ENCODE data around the gene FYB1. TPM values are rescaled to one million over a fixed set of nuclear protein-coding genes. Genes with fewer than 3 reads are reported as not detected.

The FYB1 gene
- total RNA-seq, 2 donors from 2014 or later, result not detected

DNA sequence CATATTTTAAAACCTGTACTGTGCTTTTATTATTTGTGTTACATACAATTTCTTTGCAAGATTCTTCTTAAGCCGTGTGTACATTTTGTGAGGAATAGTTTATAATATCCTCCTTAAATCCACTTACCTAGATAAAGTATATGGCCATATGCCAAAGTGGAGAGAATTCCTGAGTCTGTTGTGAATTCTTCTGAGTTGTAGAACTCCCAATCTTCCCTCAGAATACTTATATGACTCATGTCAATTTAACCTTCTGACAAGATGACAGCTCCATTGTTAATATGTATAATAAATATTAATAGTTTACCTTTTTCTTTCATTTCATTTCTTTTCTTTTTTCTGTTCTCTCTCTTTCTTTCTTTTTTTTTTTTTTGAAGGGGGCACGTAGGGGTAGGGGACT, 139.2 kb downstream of the FYB1 start:
- WGBS, 2 experiments (ENCODE audit: insufficient coverage in 1 of 2, insufficient read length in 1 of 2), result no CpG with 5 or more reads among the region's 2 CpGs
- Histone ChIP-seq H3K4me3 (ENCODE audit: low read length) (no peak overlapping the region), H3K4me1 (ENCODE audit: control insufficient read depth, insufficient read depth, low read length) (no peaks in the 10 kb centered on the region), H3K27me3 (ENCODE audit: control insufficient read depth, insufficient read depth, low read length, poor library complexity, severe bottlenecking) (no peaks in the 10 kb centered on the region), H3K36me3 (ENCODE audit: control insufficient read depth, insufficient read depth, low read length) (no peaks in the 10 kb centered on the region), H3K9me3 (ENCODE audit: control insufficient read depth, low read length) (no peaks in the 10 kb centered on the region), H3K27ac (ENCODE audit: low read depth, low read length) (no peak overlapping the region), H3K9ac (ENCODE audit: extremely low read depth, low read length, poor library complexity, severe bottlenecking) (no peak overlapping the region)
- Mint-ChIP-seq H3K27me3 (ENCODE audit: insufficient read depth) (no peaks in the 10 kb centered on the region), H3K27ac (no peak overlapping the region), H3K4me3 (no peak overlapping the region), H3K36me3 (ENCODE audit: low read depth) (no peaks in the 10 kb centered on the region), H3K4me1 (peaks cover 4% of the 10 kb centered on the region), H3K9me3 (no peaks in the 10 kb centered on the region)
- TF ChIP-seq, protein P1, sequence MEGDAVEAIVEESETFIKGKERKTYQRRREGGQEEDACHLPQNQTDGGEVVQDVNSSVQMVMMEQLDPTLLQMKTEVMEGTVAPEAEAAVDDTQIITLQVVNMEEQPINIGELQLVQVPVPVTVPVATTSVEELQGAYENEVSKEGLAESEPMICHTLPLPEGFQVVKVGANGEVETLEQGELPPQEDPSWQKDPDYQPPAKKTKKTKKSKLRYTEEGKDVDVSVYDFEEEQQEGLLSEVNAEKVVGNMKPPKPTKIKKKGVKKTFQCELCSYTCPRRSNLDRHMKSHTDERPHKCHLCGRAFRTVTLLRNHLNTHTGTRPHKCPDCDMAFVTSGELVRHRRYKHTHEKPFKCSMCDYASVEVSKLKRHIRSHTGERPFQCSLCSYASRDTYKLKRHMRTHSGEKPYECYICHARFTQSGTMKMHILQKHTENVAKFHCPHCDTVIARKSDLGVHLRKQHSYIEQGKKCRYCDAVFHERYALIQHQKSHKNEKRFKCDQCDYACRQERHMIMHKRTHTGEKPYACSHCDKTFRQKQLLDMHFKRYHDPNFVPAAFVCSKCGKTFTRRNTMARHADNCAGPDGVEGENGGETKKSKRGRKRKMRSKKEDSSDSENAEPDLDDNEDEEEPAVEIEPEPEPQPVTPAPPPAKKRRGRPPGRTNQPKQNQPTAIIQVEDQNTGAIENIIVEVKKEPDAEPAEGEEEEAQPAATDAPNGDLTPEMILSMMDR (conservative IDR thresholded peaks at IDR 0.05), result no peak
- DNase-seq, result no peak

DNA sequence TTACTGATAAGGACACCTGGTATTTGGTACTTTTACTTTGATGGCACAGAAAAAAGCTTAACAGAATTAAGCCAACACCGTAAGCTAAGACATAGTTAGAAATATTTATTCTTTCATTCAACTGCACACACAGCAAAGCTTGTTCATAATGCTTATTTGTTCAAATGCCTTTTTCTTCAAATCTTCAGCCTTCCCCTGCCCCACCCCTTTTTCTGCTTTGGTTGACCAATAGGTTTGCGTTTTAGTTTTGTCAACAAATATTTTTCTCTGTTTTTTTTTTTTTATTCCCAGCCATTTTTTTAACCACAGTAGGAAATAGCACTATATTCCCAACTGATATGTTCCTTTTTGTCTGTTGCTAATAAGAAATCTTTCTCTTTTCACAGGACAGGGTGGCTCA, 140.2 kb downstream of the FYB1 start:
- Mint-ChIP-seq H3K9me3 (no peaks in the 10 kb centered on the region), H3K36me3 (ENCODE audit: low read depth) (no peaks in the 10 kb centered on the region), H3K4me1 (peaks cover 4% of the 10 kb centered on the region), H3K27me3 (ENCODE audit: insufficient read depth) (no peaks in the 10 kb centered on the region), H3K4me3 (no peak overlapping the region), H3K27ac (no peak overlapping the region)
- Histone ChIP-seq H3K27me3 (ENCODE audit: control insufficient read depth, insufficient read depth, low read length, poor library complexity, severe bottlenecking) (no peaks in the 10 kb centered on the region), H3K9ac (ENCODE audit: extremely low read depth, low read length, poor library complexity, severe bottlenecking) (no peak overlapping the region), H3K36me3 (ENCODE audit: control insufficient read depth, insufficient read depth, low read length) (no peaks in the 10 kb centered on the region), H3K4me3 (ENCODE audit: low read length) (no peak overlapping the region), H3K4me1 (ENCODE audit: control insufficient read depth, insufficient read depth, low read length) (no peaks in the 10 kb centered on the region), H3K27ac (ENCODE audit: low read depth, low read length) (no peak overlapping the region), H3K9me3 (ENCODE audit: control insufficient read depth, low read length) (no peaks in the 10 kb centered on the region)
- DNase-seq, result no peak
- 98 to 100% methylated on average over 2 of the region's 2 CpGs for WGBS, 2 experiments (ENCODE audit: insufficient coverage in 1 of 2, insufficient read length in 1 of 2)
- TF ChIP-seq, protein P1 (conservative IDR thresholded peaks at IDR 0.05), result no peak

GRCh38 chr5:39076757-39077728, 142.3 kb downstream of the FYB1 start:
- Mint-ChIP-seq H3K4me1 (peaks cover 8% of the 10 kb centered on the region), H3K27ac (no peak overlapping the region), H3K9me3 (no peaks in the 10 kb centered on the region), H3K27me3 (ENCODE audit: insufficient read depth) (no peaks in the 10 kb centered on the region), H3K36me3 (ENCODE audit: low read depth) (no peaks in the 10 kb centered on the region), H3K4me3 (no peak overlapping the region)
- no peak for DNase-seq
- no peaks in the 10 kb centered on the region for H3K27me3 ChIP-seq (ENCODE audit: control insufficient read depth, insufficient read depth, low read length, poor library complexity, severe bottlenecking)
- H3K27ac ChIP-seq (ENCODE audit: low read depth, low read length), result no peak overlapping the region
- no peaks in the 10 kb centered on the region for H3K9me3 ChIP-seq (ENCODE audit: control insufficient read depth, low read length)
- no peaks in the 10 kb centered on the region for H3K36me3 ChIP-seq (ENCODE audit: control insufficient read depth, insufficient read depth, low read length)
- peaks cover 2% of the 10 kb centered on the region for H3K4me1 ChIP-seq (ENCODE audit: control insufficient read depth, insufficient read depth, low read length)
- 82 to 85% methylated on average over 2 to 6 of the region's 6 CpGs for WGBS, 2 experiments (ENCODE audit: insufficient coverage in 1 of 2, insufficient read length in 1 of 2)
- H3K9ac ChIP-seq (ENCODE audit: extremely low read depth, low read length, poor library complexity, severe bottlenecking), result no peak overlapping the region
- TF ChIP-seq, protein P1 (conservative IDR thresholded peaks at IDR 0.05), result no peak
- H3K4me3 ChIP-seq (ENCODE audit: low read length), result no peak overlapping the region
